Sigmoid colon (tissue), 7 donors: Measurements from ENCODE around the gene MAML3. TPM values are rescaled to one million over a fixed set of nuclear protein-coding genes. Genes with fewer than 3 reads are reported as not detected.
A peak's percentile ranks its signal among the peaks of the same experiment; 100 is the strongest.

ENCODE experiments used
- DNase-seq: peaks from one replicate; pipeline ENCODE4 v3.0.0-alpha.2; 2019
- H3K27ac ChIP-seq, 4 donors: fragments of 200-600 bp; sonication (generic); one replicate each; pipeline ENCODE4 v1.5.1; 2016 to 2019; ENCODE audit warnings: mild to moderate bottlenecking in 1 of 4
- H3K27me3 ChIP-seq, 3 donors: fragments of 200-600 bp; sonication (generic); one replicate each; pipeline ENCODE4 v1.5.1; 2019; ENCODE audit warnings: mild to moderate bottlenecking in 1 of 3
- H3K36me3 ChIP-seq, 4 donors: fragments of 200-600 bp; sonication (generic); one replicate each; pipeline ENCODE4 v1.5.1; 2016 to 2019
- H3K4me1 ChIP-seq, 4 donors: fragments of 200-600 bp; sonication (generic); one replicate each; pipeline ENCODE4 v1.5.1; 2017 to 2019
- H3K4me3 ChIP-seq, 4 donors: fragments of 200-600 bp; sonication (generic); one replicate each; pipeline ENCODE4 v1.5.1; 2017 to 2019; ENCODE audit warnings: mild to moderate bottlenecking in 2 of 4, moderate library complexity in 1 of 4
- H3K9me3 ChIP-seq, 4 donors: fragments of 200-600 bp in 3 of 4; sonication (generic) in 3 of 4; one replicate each; pipeline versions ENCODE4 v1.5.1 to v1.6.1; 2013 to 2019
- EP300 ChIP-seq, 4 donors: sonication (generic); formaldehyde crosslinking; IDR thresholded peaks; one replicate each; pipeline ENCODE4 v1.6.1; 2017; ENCODE audit warnings: antibody characterized with exemption in 4 of 4
- POLR2A ChIP-seq, 2 donors: fragments of 450-650 bp; IDR thresholded peaks; one replicate each; pipeline ENCODE4 v1.6.1; 2016; ENCODE audit warnings: antibody characterized with exemption in 2 of 2, mild to moderate bottlenecking in 2 of 2, moderate library complexity in 2 of 2
- POLR2AphosphoS5 ChIP-seq, 4 donors: sonication (generic); formaldehyde crosslinking; IDR thresholded peaks; one replicate each; pipeline ENCODE4 v1.6.1; 2017; ENCODE audit warnings: antibody characterized with exemption in 4 of 4
- WGBS, 2 donors: extraction: QIAGEN DNeasy Blood & Tissue Kit; methylation state at CpG; one replicate each; pipeline ENCODE4 v1.1.7; 2013; 5-methylcytosine and 5-hydroxymethylcytosine counted together
- intact Hi-C: fragments of 100-400 bp; cut with DNase I; formaldehyde crosslinking; loops from one replicate; pipeline ENCODE4 v1.15.1; 2023
- polyA plus RNA-seq, 3 donors: library from polyadenylated mRNA; stranded (reverse); fragments of 200-250 nt; gene quantifications; one replicate each; pipeline ENCODE4 v1.2.3, GENCODE V29; 2013
- total RNA-seq, 4 donors: library from RNA; depleted of rRNA; stranded (reverse); fragments of >200 nt; gene quantifications; one replicate each; pipeline ENCODE4 v1.1.0, GENCODE V29; 2016
- TF ChIP-seq, protein P1 (sequence below), 4 experiments: fragments of 450-650 bp in 3 of 4; fragments of 200-600 bp in 1 of 4; IDR thresholded peaks; one replicate each; pipeline ENCODE4 v1.5.1; 2016 to 2019; ENCODE audit warnings: antibody characterized with exemption in 4 of 4, mild to moderate bottlenecking in 3 of 4, moderate library complexity in 2 of 4
- donor health status: healthy with polysubstance abuse.
- donor health status: Bipolar disorder and iron deficiency.
- donor health status: healthy.

The MAML3 gene
- total and polyA plus RNA-seq, 7 donors: 3.5 to 16.3 (median 5.4) TPM

DNA sequence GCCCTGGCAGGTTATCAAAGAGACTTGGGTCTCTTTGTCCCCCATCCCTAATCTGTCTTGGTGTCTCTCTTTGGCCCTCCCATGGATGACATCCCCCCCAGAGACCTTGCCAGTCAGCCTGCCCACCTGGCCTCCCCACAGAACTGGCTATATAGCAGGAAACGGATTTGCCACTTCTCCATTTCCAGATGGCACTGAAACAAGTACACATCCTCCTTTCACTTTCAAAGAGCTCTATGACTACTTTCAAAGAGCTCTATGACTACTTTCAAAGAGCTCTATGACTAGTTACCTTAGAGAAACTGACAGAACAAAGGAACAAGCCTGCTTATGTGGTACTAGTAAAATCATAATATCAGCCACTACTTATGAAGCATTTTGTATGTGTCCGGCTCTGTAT, 175.3 kb downstream of the MAML3 start:
- H3K27ac ChIP-seq: no peak overlapping the region
- no peak for DNase-seq
- H3K27me3 ChIP-seq: no peaks in the 10 kb centered on the region
- no peak overlapping the region for H3K4me3 ChIP-seq
- no peaks in the 10 kb centered on the region for H3K9me3 ChIP-seq
- H3K36me3 ChIP-seq: no peaks in the 10 kb centered on the region
- intact Hi-C loops: no loop called here
- 48 to 80% methylated on average over 2 of the region's 2 CpGs for WGBS, 2 donors
- H3K4me1 ChIP-seq: peaks cover 0 to 25% (median 19%) of the 10 kb centered on the region in 4 donors
- TF ChIP-seq, protein P1, sequence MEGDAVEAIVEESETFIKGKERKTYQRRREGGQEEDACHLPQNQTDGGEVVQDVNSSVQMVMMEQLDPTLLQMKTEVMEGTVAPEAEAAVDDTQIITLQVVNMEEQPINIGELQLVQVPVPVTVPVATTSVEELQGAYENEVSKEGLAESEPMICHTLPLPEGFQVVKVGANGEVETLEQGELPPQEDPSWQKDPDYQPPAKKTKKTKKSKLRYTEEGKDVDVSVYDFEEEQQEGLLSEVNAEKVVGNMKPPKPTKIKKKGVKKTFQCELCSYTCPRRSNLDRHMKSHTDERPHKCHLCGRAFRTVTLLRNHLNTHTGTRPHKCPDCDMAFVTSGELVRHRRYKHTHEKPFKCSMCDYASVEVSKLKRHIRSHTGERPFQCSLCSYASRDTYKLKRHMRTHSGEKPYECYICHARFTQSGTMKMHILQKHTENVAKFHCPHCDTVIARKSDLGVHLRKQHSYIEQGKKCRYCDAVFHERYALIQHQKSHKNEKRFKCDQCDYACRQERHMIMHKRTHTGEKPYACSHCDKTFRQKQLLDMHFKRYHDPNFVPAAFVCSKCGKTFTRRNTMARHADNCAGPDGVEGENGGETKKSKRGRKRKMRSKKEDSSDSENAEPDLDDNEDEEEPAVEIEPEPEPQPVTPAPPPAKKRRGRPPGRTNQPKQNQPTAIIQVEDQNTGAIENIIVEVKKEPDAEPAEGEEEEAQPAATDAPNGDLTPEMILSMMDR (IDR thresholded peaks at IDR 0.05): no peak
- TF ChIP-seq POLR2AphosphoS5 (IDR thresholded peaks at IDR 0.05): no peak
- TF ChIP-seq POLR2A (IDR thresholded peaks at IDR 0.05): no peak
- no peak for TF ChIP-seq EP300 (IDR thresholded peaks at IDR 0.05)

DNA sequence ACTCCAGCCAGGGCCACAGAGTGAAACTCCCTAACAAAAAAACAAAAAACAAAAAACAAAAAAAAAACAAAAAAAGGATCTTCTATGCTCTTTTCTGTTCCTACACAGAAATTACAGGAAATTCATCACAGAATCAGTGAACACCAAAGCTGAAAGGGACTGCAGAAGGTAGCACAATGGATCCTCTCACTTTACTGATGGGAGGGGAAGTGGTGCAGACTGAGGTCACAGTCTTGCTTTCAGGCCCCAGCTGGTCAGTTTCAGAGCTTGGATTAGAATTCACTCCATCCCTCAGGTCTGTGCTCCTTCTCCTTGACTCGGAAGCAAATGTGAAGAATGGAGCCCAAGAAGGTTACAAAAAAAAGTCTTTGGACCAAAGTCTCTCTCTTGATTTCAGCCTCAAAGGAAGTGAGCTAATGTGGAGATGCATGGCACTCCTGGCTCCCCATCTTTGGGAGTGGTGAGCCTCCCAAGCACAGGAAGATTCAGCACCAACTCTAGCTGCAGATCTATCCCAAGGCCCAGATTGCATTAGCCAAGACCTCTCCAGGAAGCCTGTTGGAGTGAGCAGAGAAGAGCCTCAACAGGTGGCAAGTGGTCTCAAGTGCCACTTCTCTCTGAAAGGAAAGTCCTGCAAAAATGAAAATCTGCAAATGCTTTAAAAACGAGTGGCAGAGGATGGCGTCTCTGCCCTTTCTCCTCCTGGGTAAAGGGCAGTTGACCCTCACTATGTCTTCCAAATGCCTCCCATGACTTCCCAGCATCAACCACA, 176.0 kb downstream of the MAML3 start:
- 79 to 91% methylated on average over 3 of the region's 3 CpGs for WGBS, 2 donors
- intact Hi-C loops: no loop called here
- no peak overlapping the region for H3K4me3 ChIP-seq
- no peaks in the 10 kb centered on the region for H3K36me3 ChIP-seq
- TF ChIP-seq EP300 (IDR thresholded peaks at IDR 0.05) (no peak), POLR2AphosphoS5 (IDR thresholded peaks at IDR 0.05) (no peak), POLR2A (IDR thresholded peaks at IDR 0.05) (no peak)
- TF ChIP-seq, protein P1 (IDR thresholded peaks at IDR 0.05): no peak
- H3K9me3 ChIP-seq: no peaks in the 10 kb centered on the region
- no peak for DNase-seq
- no peak overlapping the region for H3K27ac ChIP-seq
- no peaks in the 10 kb centered on the region for H3K27me3 ChIP-seq
- peaks cover 0 to 28% (median 23%) of the 10 kb centered on the region in 4 donors for H3K4me1 ChIP-seq

DNA sequence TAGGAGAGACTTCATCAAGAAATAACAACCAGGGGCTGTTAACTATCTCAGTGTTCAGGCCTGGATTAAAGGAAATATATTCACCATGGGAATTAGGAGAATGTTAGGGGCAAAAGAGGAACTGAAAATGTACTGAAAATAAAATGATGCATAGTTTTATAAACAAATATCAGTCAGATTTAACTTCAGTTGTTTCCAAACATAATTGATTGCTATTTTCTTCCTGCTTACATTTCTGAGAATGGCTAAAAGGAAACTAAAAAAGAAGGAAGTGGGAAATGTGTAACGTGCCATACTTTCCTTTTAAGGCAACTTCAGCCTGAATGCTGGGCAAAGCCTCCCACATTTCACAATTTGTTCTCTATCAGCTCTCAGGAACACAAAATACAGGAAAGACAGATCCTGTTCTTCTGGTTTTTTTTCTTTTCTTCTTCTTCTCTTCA, 178.1 kb downstream of the MAML3 start:
- 0 to 8% methylated on average over 1 of the region's 1 CpG for WGBS, 2 donors
- TF ChIP-seq, protein P1 (IDR thresholded peaks at IDR 0.05): no peak
- TF ChIP-seq EP300 (IDR thresholded peaks at IDR 0.05): no peak
- no peak for TF ChIP-seq POLR2A (IDR thresholded peaks at IDR 0.05)
- TF ChIP-seq POLR2AphosphoS5 (IDR thresholded peaks at IDR 0.05): peak in 2 of 4 donors; percentile 32 to 52
- Histone ChIP-seq H3K4me1 (peaks cover 0 to 31% (median 24%) of the 10 kb centered on the region in 4 donors), H3K27ac (peak overlapping the region; percentile 57 to 73 (median 63)), H3K4me3 (no peak overlapping the region), H3K27me3 (no peaks in the 10 kb centered on the region), H3K36me3 (no peaks in the 10 kb centered on the region), H3K9me3 (no peaks in the 10 kb centered on the region)
- DNase-seq: no peak
- intact Hi-C loops: no loop called here

- TF ChIP-seq POLR2A (IDR thresholded peaks at IDR 0.05) (no peak), EP300 (IDR thresholded peaks at IDR 0.05) (no peak)
- TF ChIP-seq, protein P1 (IDR thresholded peaks at IDR 0.05): no peak
- no peak for DNase-seq
- Histone ChIP-seq H3K4me1 (peaks cover 0 to 37% (median 32%) of the 10 kb centered on the region in 4 donors), H3K9me3 (no peaks in the 10 kb centered on the region), H3K36me3 (no peaks in the 10 kb centered on the region), H3K4me3 (no peak overlapping the region), H3K27ac (peak overlapping the region in 2 of 4 donors; percentile 12 to 50), H3K27me3 (no peaks in the 10 kb centered on the region)
- intact Hi-C loops: no loop called here
These were observed 180.4 kb downstream of the MAML3 start for GRCh38 chr4:139973616-139974015.
